GM06990 (cell line): ENCODE measurements around the gene TTC22.

Experiments
- DNase-seq: peaks from one replicate; pipeline ENCODE4 v3.0.0-alpha.2; 2011; ENCODE audit not compliant: insufficient read length; ENCODE audit errors: extremely low read depth
- H3K27me3 ChIP-seq: replicated peaks from 2 replicates; pipeline ENCODE4 v1.6.0; 2011; ENCODE audit warnings: low read length; ENCODE audit not compliant: control insufficient read depth, insufficient read depth
- H3K36me3 ChIP-seq: 2 replicates; pipeline ENCODE4 v1.5.1; 2011; ENCODE audit warnings: low read length; ENCODE audit not compliant: control insufficient read depth, insufficient read depth
- H3K4me3 ChIP-seq: replicated peaks from 2 replicates; pipeline ENCODE4 v1.5.1; 2011; ENCODE audit warnings: low read depth, mild to moderate bottlenecking, control low read depth, low read length
- CTCF ChIP-seq: IDR thresholded peaks from 2 replicates; pipeline ENCODE4 v1.5.1; 2011; ENCODE audit warnings: low read length, control low read depth, mild to moderate bottlenecking, inconsistent platforms; ENCODE audit not compliant: insufficient read depth, poor library complexity, severe bottlenecking

TTC22 gene

GRCh38 chr1:54786778-54787177 lies 14.3 kb downstream of the TTC22 start:
- Histone ChIP-seq H3K36me3 (no peaks in the 10 kb centered on the region), H3K27me3 (no peaks in the 10 kb centered on the region), H3K4me3 (no peak overlapping the region)
- DNase-seq, result no peak
- TF ChIP-seq CTCF, result no peak

- no peak for DNase-seq
- Histone ChIP-seq H3K4me3 (no peak overlapping the region), H3K27me3 (no peaks in the 10 kb centered on the region), H3K36me3 (no peaks in the 10 kb centered on the region)
- no peak for TF ChIP-seq CTCF
Measured at GRCh38 chr1:54784066-54784465, 17.1 kb downstream of the TTC22 start.

- DNase-seq, result no peak
- Histone ChIP-seq H3K4me3 (no peak overlapping the region), H3K27me3 (no peaks in the 10 kb centered on the region), H3K36me3 (no peaks in the 10 kb centered on the region)
- TF ChIP-seq CTCF, result no peak
Measured at GRCh38 chr1:54782588-54782987, 18.5 kb downstream of the TTC22 start.

GRCh38 chr1:54782156-54782555 lies 19.0 kb downstream of the TTC22 start:
- DNase-seq, result no peak
- Histone ChIP-seq H3K36me3 (no peaks in the 10 kb centered on the region), H3K4me3 (no peak overlapping the region), H3K27me3 (no peaks in the 10 kb centered on the region)
- TF ChIP-seq CTCF, result no peak

- Histone ChIP-seq H3K4me3 (no peak overlapping the region), H3K36me3 (no peaks in the 10 kb centered on the region), H3K27me3 (no peaks in the 10 kb centered on the region)
- no peak for DNase-seq
- TF ChIP-seq CTCF, result no peak
Measured at GRCh38 chr1:54781023-54781723, 19.9 kb downstream of the TTC22 start.

GRCh38 chr1:54777431-54777830 lies 23.7 kb downstream of the TTC22 start:
- no peak for TF ChIP-seq CTCF
- DNase-seq, result no peak
- no peak overlapping the region for H3K4me3 ChIP-seq
- no peaks in the 10 kb centered on the region for H3K27me3 ChIP-seq
- H3K36me3 ChIP-seq, result no peaks in the 10 kb centered on the region
